Fibroblast of mammary gland (primary cell): ENCODE measurements around the gene WDR12.
"Not testable (repeated sequence)": the region's sequence is repeated elsewhere in the genome, so short reads cannot be mapped to it uniquely, and the experiment has no call there.

Experiments used
- DNase-seq: peaks from one replicate; pipeline ENCODE4 v3.0.0-alpha.2; 2010; ENCODE audit warnings: low read depth
- H3K4me3 ChIP-seq: 2 replicates; pipeline ENCODE4 v1.5.1; 2011; ENCODE audit warnings: low read depth, mild to moderate bottlenecking, low read length, moderate library complexity; ENCODE audit not compliant: control insufficient read depth
- CTCF ChIP-seq: conservative IDR thresholded peaks from 2 replicates; pipeline ENCODE4 v1.5.1; 2011; ENCODE audit warnings: low read depth, low read length, inconsistent platforms; ENCODE audit not compliant: control insufficient read depth, insufficient read depth

WDR12 gene

GRCh38 chr2:202911203-202911511, 316 bp downstream of the WDR12 start:
- no peak for TF ChIP-seq CTCF
- no peak for DNase-seq
- H3K4me3 ChIP-seq, result peak overlapping the region; percentile 100

- no peak for DNase-seq
- TF ChIP-seq CTCF, result no peak
- peak overlapping the region; percentile 100 for H3K4me3 ChIP-seq
Observed at GRCh38 chr2:202910698-202911097, 775 bp downstream of the WDR12 start.

- not testable (repeated sequence) for DNase-seq
- peak overlapping the region; percentile 100 for H3K4me3 ChIP-seq
Observed at GRCh38 chr2:202910250-202910649, 1.2 kb downstream of the WDR12 start.

GRCh38 chr2:202909394-202910192, 1.9 kb downstream of the WDR12 start:
- no peak overlapping the region for H3K4me3 ChIP-seq
- TF ChIP-seq CTCF, result no peak
- DNase-seq, result peak; percentile 29

GRCh38 chr2:202908186-202908585, 3.3 kb downstream of the WDR12 start:
- H3K4me3 ChIP-seq, result no peak overlapping the region
- DNase-seq, result no peak
- TF ChIP-seq CTCF, result no peak

- DNase-seq, result not testable (repeated sequence)
Observed at GRCh38 chr2:202905507-202905906, 6.0 kb downstream of the WDR12 start.

GRCh38 chr2:202885190-202885589, 26.3 kb downstream of the WDR12 start:
- no peak overlapping the region for H3K4me3 ChIP-seq
- DNase-seq, result no peak
- TF ChIP-seq CTCF, result no peak

More at GRCh38 chr2:202905507-202905906, 6.0 kb downstream of the WDR12 start:
- not testable (repeated sequence) for H3K4me3 ChIP-seq

- TF ChIP-seq CTCF, result peak; percentile 20
- no peak overlapping the region for H3K4me3 ChIP-seq
- DNase-seq, result peak; percentile 65
Observed at GRCh38 chr2:202883987-202884675, 27.3 kb downstream of the WDR12 start.
